Erythroblast (primary cell): Measurements from ENCODE around the gene CGB8.

Experiments used
- DNase-seq, 2 experiments: peaks; one replicate each; lab custom pipeline; 2025; lab: John Stamatoyannopoulos, UW
- GATA1 ChIP-seq: IDR thresholded peaks from 2 replicates; pipeline ENCODE4 v1.6.1; 2011; ENCODE audit warnings: low read depth, mild to moderate bottlenecking, control low read depth, low read length, moderate library complexity
- POLR2A ChIP-seq: IDR thresholded peaks from 2 replicates; pipeline ENCODE4 v1.6.1; 2011; ENCODE audit warnings: mild to moderate bottlenecking, low read length

Gene CGB8

GRCh38 chr19:49073514-49074378, 24.8 kb upstream of the CGB8 start:
- TF ChIP-seq GATA1 (no peak), POLR2A (no peak)
- no peak for DNase-seq

- DNase-seq = no peak
- no peak for TF ChIP-seq POLR2A
Observed at GRCh38 chr19:49071860-49072547, 23.1 kb upstream of the CGB8 start.

GRCh38 chr19:49070416-49070815, 21.5 kb upstream of the CGB8 start:
- DNase-seq = no peak
- no peak for TF ChIP-seq POLR2A
- TF ChIP-seq GATA1 = no peak

- no peak for DNase-seq
- TF ChIP-seq GATA1 (no peak), POLR2A (no peak)
Observed at GRCh38 chr19:49069026-49069425, 20.1 kb upstream of the CGB8 start.

GRCh38 chr19:49067554-49067953, 18.6 kb upstream of the CGB8 start:
- TF ChIP-seq GATA1 (no peak), POLR2A (no peak)
- no peak for DNase-seq

GRCh38 chr19:49065905-49066512, 17.1 kb upstream of the CGB8 start:
- no peak for DNase-seq
- no peak for TF ChIP-seq GATA1
- TF ChIP-seq POLR2A = no peak

- no peak for TF ChIP-seq POLR2A
- no peak for TF ChIP-seq GATA1
- DNase-seq = no peak
Observed at GRCh38 chr19:49064768-49065611, 16.1 kb upstream of the CGB8 start, which contains the start of gene NTF4. NTF4 (minus strand) TSS chr19:49064818; CDS start chr19:49061997, 2,821 bp downstream.

- no peak for DNase-seq
- no peak for TF ChIP-seq GATA1
- TF ChIP-seq POLR2A = no peak
Observed at GRCh38 chr19:49064029-49064629, 15.2 kb upstream of the CGB8 start.

GRCh38 chr19:49061445-49061844, 12.5 kb upstream of the CGB8 start:
- TF ChIP-seq GATA1 (no peak), POLR2A (no peak)
- no peak for DNase-seq

- no peak for DNase-seq
Observed at GRCh38 chr19:49061000-49061399, 12.1 kb upstream of the CGB8 start.

GRCh38 chr19:49059053-49059452, 10.1 kb upstream of the CGB8 start:
- DNase-seq = no peak
- TF ChIP-seq GATA1 (no peak), POLR2A (no peak)

More at GRCh38 chr19:49061000-49061399, 12.1 kb upstream of the CGB8 start:
- TF ChIP-seq POLR2A (no peak), GATA1 (no peak)

GRCh38 chr19:49058562-49058961, 9.7 kb upstream of the CGB8 start:
- no peak for DNase-seq

More at GRCh38 chr19:49058562-49058961, 9.7 kb upstream of the CGB8 start:
- TF ChIP-seq GATA1 (no peak), POLR2A (no peak)
